ENCODE data around the gene LSP1.

Gene LSP1

GRCh38 chr11:1819074-1819473, 33.8 kb upstream of the LSP1 start:
- TF ChIP-seq TEAD4 (IDR thresholded peaks at IDR 0.05) = no peak
- TF ChIP-seq MAX (IDR thresholded peaks at IDR 0.05) = no peak
- no peak for TF ChIP-seq CREB1 (IDR thresholded peaks at IDR 0.05; ENCODE audit: low read depth)
- no peak for TF ChIP-seq FOXM1 (IDR thresholded peaks at IDR 0.05; ENCODE audit: borderline replicate concordance, low read depth)
- TF ChIP-seq CEBPB (IDR thresholded peaks at IDR 0.05) = no peak
- TF ChIP-seq ZBTB7A (IDR thresholded peaks at IDR 0.05; ENCODE audit: low read depth) = no peak
- no peak for TF ChIP-seq TCF12 (IDR thresholded peaks at IDR 0.05; ENCODE audit: low read depth)
- no peak for TF ChIP-seq USF1 (IDR thresholded peaks at IDR 0.05)
- no peak for TF ChIP-seq RAD21 (IDR thresholded peaks at IDR 0.05; ENCODE audit: low read depth)
- no peak for TF ChIP-seq NFIC (IDR thresholded peaks at IDR 0.05)
- no peak for TF ChIP-seq REST (IDR thresholded peaks at IDR 0.05; ENCODE audit: low read depth)
- TF ChIP-seq YY1 (IDR thresholded peaks at IDR 0.05; ENCODE audit: low read depth) = no peak
- no peak for TF ChIP-seq EP300 (IDR thresholded peaks at IDR 0.05; ENCODE audit: borderline replicate concordance)
- no peak for TF ChIP-seq TAF1 (IDR thresholded peaks at IDR 0.05; ENCODE audit: low read depth)
- no peak for TF ChIP-seq EGR1 (IDR thresholded peaks at IDR 0.05)

- no peak for TF ChIP-seq CREB1 (IDR thresholded peaks at IDR 0.05; ENCODE audit: low read depth)
- TF ChIP-seq FOXM1 (IDR thresholded peaks at IDR 0.05; ENCODE audit: borderline replicate concordance, low read depth) = no peak
- no peak for TF ChIP-seq YY1 (IDR thresholded peaks at IDR 0.05; ENCODE audit: low read depth)
- no peak for TF ChIP-seq TCF12 (IDR thresholded peaks at IDR 0.05; ENCODE audit: low read depth)
- no peak for TF ChIP-seq NFIC (IDR thresholded peaks at IDR 0.05)
- TF ChIP-seq TAF1 (IDR thresholded peaks at IDR 0.05; ENCODE audit: low read depth) = no peak
- no peak for TF ChIP-seq USF1 (IDR thresholded peaks at IDR 0.05)
- no peak for TF ChIP-seq REST (IDR thresholded peaks at IDR 0.05; ENCODE audit: low read depth)
- no peak for TF ChIP-seq EP300 (IDR thresholded peaks at IDR 0.05; ENCODE audit: borderline replicate concordance)
- no peak for TF ChIP-seq ZBTB7A (IDR thresholded peaks at IDR 0.05; ENCODE audit: low read depth)
- TF ChIP-seq MAX (IDR thresholded peaks at IDR 0.05) = no peak
- TF ChIP-seq EGR1 (IDR thresholded peaks at IDR 0.05) = no peak
- no peak for TF ChIP-seq RAD21 (IDR thresholded peaks at IDR 0.05; ENCODE audit: low read depth)
Observed at GRCh38 chr11:1820463-1821325, 32.2 kb upstream of the LSP1 start.

- TF ChIP-seq FOXM1 (IDR thresholded peaks at IDR 0.05; ENCODE audit: borderline replicate concordance, low read depth) = no peak
Observed at GRCh38 chr11:1821562-1821961, 31.3 kb upstream of the LSP1 start.

GRCh38 chr11:1822648-1823375, 30.1 kb upstream of the LSP1 start:
- TF ChIP-seq EGR1 (IDR thresholded peaks at IDR 0.05) = no peak
- TF ChIP-seq TCF12 (IDR thresholded peaks at IDR 0.05; ENCODE audit: low read depth) = no peak
- no peak for TF ChIP-seq YY1 (IDR thresholded peaks at IDR 0.05; ENCODE audit: low read depth)
- TF ChIP-seq REST (IDR thresholded peaks at IDR 0.05; ENCODE audit: low read depth) = no peak
- no peak for TF ChIP-seq TAF1 (IDR thresholded peaks at IDR 0.05; ENCODE audit: low read depth)
- TF ChIP-seq FOXM1 (IDR thresholded peaks at IDR 0.05; ENCODE audit: borderline replicate concordance, low read depth) = no peak
- TF ChIP-seq EP300 (IDR thresholded peaks at IDR 0.05; ENCODE audit: borderline replicate concordance) = no peak
- no peak for TF ChIP-seq USF1 (IDR thresholded peaks at IDR 0.05)
- no peak for TF ChIP-seq MAX (IDR thresholded peaks at IDR 0.05)
- no peak for TF ChIP-seq NFIC (IDR thresholded peaks at IDR 0.05)
- no peak for TF ChIP-seq CEBPB (IDR thresholded peaks at IDR 0.05)
- TF ChIP-seq RAD21 (IDR thresholded peaks at IDR 0.05; ENCODE audit: low read depth) = no peak
- TF ChIP-seq ZBTB7A (IDR thresholded peaks at IDR 0.05; ENCODE audit: low read depth) = no peak
- TF ChIP-seq TEAD4 (IDR thresholded peaks at IDR 0.05) = no peak
- no peak for TF ChIP-seq CREB1 (IDR thresholded peaks at IDR 0.05; ENCODE audit: low read depth)

All from Ishikawa (cell line).